Cardiac atrium fibroblast (primary cell): ENCODE data around the gene ZNF444. TPM values are rescaled to one million over a fixed set of nuclear protein-coding genes. Genes with fewer than 3 reads are reported as not detected.

Experiments used
- total RNA-seq: library from RNA; depleted of rRNA; stranded (reverse); fragments of >200 nt; gene quantifications from 2 replicates; pipeline ENCODE4 v1.2.3, GENCODE V29; 2015

ZNF444 gene
- total RNA-seq: 17.1 and 19.4 TPM in 2 replicates

DNA sequence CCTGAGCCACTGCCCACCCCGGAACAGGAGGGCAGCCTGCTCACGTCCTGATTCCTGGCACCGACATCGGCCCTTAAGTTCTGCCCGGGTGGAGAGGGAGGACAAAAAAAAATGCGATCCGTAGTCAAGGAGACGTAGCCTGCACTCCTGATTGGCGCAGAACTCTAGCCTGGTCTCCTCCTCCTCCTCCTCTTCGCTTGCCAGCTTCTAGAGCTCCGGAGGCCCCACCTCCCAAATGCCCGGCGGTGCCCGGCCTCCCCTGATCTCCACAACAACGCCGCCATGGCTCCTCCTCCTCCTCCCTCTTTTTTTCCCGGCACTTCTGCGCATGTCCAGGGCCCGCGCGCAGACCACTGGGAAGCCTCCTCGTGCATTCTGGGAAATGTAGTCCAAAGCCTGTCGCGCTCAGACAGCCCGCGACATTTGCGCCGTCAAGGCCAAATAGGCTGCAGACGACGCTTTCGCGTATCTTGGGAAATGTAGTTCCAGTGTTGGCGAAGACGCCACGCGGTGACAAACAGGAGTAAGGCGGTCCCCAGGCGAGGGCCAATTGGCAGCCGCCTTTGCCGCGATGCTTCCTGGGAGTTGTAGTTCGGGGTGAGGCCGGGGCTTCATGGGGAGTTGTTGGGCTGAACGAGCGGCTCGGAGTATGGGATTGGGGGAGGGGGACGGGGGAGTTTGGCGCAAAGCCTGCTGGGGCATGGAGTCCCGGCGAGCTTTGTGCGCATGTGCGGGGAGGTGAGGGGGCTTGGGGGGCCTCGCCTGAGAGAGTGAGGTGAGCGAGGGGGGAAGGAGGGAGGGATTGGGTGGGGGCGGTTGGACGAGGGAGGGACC, at the start of gene ZNF444:
ZNF444 (plus strand) TSS at position 705 of the 834 bp plus-strand sequence. CDS start 5,625 bp downstream, outside the sequence.

DNA sequence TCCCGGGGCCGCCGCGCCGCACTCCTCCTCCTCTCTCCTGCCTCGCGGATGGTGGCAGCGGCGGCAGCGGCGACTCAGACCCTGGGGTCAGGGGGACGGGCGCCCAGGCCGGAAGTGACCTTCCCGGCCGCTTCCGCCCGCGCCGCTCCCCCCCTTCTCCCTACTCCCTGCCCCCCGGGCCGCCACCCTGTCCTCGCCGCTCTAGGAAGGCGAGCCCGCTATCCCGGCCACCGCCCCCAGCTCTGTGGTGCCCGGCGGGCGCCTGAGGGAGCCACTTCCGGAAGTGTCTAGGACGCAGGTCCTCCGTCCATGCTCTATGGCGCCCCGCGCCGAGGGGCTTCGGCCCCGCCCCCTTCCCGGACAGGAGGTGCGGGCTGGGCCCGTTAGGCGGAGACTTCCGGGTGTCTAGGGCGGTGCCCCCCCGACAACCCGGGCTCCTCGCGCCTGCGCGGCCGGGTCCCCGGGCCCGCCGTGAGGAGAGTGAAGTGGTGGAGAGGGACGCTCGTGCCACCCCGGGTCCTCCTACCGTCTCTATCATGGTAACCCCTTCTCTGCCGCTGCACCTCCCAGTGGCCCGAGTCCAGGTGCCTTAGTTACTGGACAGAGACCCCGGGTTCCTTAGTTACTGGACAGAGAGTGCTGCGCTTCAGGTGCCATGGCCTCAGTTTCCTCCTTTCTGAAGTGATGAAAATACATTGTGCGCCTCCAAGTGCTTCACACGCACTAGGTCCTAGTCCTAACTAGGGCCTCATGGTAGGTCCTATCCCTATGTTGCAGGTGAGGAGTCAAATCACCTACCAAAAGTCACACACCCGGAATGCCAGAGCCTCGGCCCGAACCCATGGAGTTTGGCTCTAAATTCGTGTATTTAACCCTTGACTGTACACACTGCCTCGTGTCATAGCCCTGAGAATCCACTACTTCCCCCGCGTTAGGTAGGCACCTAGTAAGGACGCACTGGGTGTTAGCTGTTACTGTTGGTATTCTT, 19.6 kb upstream of the ZNF444 start, which contains the start of gene ZNF787:
ZNF787 (minus strand) TSS at position 116 of the 988 bp plus-strand sequence. CDS start 18,078 bp downstream, outside the sequence.

DNA sequence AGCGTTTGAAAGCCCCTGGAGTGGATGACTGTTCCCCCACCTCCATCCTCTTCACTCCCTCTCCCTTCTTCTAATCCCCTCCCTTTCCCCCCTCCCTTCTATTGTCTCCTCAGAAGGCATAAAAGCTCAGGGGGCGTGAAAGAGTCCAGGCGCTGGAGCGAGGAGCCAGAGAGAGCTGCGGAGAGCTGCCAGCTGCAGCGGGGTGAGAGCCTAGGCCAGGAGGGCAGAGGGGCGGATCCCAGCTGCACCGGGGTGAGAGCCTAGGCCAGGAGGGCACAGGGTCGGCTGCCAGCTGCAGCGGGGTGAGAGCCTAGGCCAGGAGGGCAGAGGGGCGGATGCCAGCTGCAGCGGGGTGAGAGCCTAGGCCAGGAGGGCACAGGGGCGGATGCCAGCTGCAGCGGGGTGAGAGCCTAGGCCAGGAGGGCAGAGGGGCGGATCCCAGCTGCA, 34.8 kb downstream of the ZNF444 start, which contains the start of gene GALP:
GALP (plus strand) TSS at position 148 of the 447 bp plus-strand sequence. CDS start 1,101 bp downstream, outside the sequence.

DNA sequence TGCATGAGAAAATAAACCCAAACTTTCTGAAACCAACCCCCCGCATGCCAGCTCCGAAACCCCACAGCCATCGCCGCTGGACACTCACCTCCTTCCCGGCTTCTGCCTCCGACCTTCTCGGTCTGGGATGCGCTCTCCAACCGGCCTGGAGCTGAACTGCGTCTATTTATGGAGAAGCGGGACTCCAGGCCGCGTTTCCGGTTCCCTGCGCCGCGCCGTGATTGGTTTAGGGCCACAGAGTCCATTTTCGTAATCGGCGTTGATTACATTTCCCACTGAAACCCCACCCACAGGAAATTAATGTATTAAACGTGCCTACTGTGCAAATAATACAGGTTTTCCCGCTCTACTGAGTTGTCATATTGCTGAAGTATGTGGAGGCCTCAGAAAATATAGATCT, 56.6 kb downstream of the ZNF444 start, which contains the start of gene ZSCAN5B:
ZSCAN5B (minus strand) TSS at position 138 of the 400 bp plus-strand sequence. CDS start 4,731 bp downstream, outside the sequence.

DNA sequence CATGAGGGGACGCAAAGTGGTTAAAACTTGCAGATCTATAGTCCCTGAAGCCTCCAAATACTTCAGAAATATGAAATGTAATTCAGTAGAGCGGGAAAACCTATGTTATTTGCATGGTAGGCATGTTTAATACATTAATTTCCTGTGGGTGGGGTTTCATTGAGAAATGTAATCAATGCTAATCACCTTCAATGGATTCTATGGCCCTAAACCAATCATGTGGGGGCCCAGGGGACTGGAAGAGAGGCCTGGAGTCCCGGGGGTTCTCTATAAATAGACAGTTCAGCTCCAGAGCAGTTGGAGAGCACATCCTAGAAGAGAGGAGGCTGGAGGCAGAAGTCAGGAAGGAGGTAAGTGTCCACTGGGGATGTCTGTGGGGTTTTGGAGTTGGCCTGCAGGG, 60.9 kb downstream of the ZNF444 start, which contains the start of gene ZSCAN5C:
ZSCAN5C (plus strand) TSS at position 301 of the 400 bp plus-strand sequence. CDS start 3,641 bp downstream, outside the sequence.

Other genes starting within 250 kb of the ZNF444 start
- gene NLRP13, start 209.0 kb upstream of the ZNF444 start, total RNA-seq: not detected in 2 replicates
- gene NLRP8, start 193.5 kb upstream of the ZNF444 start, total RNA-seq: not detected in 2 replicates
- gene NLRP5, start 154.5 kb upstream of the ZNF444 start, total RNA-seq: not detected in 2 replicates
- 10.7 and 16.2 TPM in 2 replicates for gene ZNF787, start 20.0 kb upstream of the ZNF444 start, total RNA-seq
- gene GALP, start 34.7 kb downstream of the ZNF444 start, total RNA-seq: not detected in 2 replicates
- not detected in 2 replicates for gene ZSCAN5B, start 56.5 kb downstream of the ZNF444 start, total RNA-seq
- not detected in 2 replicates for gene ZSCAN5C, start 61.0 kb downstream of the ZNF444 start, total RNA-seq
- gene EDDM13, start 131.5 kb downstream of the ZNF444 start, total RNA-seq: not detected in 2 replicates
- 11.0 and 11.3 TPM in 2 replicates for gene ZSCAN5A, start 173.6 kb downstream of the ZNF444 start, total RNA-seq